ENCODE results near the gene KRTAP4-2.

- no peak for TF ChIP-seq CTCF (IDR thresholded peaks at IDR 0.05; ENCODE audit: insufficient read depth, low read length, poor library complexity, severe bottlenecking)
- no peak for TF ChIP-seq EZH2phosphoT487 (conservative IDR thresholded peaks at IDR 0.05; ENCODE audit: low read length)
These were observed 21.5 kb upstream of the KRTAP4-2 start for GRCh38 chr17:41199421-41200078.
